Heart left ventricle (tissue), 13 donors: ENCODE results near the gene CD151.

Experiments
- CTCF ChIP-seq, 12 donors: fragments of 200-600 bp; sonication (generic) in 4 of 12; IDR thresholded peaks; one replicate each; pipeline versions ENCODE4 v1.5.0 to v1.8.0; 2018 to 2022; ENCODE audit warnings: antibody characterized with exemption in 12 of 12, mild to moderate bottlenecking in 5 of 12
- POLR2A ChIP-seq, 2 donors: fragments of 450-650 bp; IDR thresholded peaks; one replicate each; pipeline ENCODE4 v1.6.1; 2017; ENCODE audit warnings: antibody characterized with exemption in 2 of 2, mild to moderate bottlenecking in 2 of 2, moderate library complexity in 2 of 2
- donor health status: ischemic (EF 13 %, LVEDD 7.1; RV severe dilation, severe dysfunction).
- donor health status: DM: no; HTN: yes; CAD: no.
- donor health status: DM: no; HTN: no; CAD: no.
- donor health status: ischemic (EF 25% LVEDD 6.9; RV normal size, moderate dysfunction).
- donor health status: ischemic (EF 25% LVEDD 5.7; RV mildly dilated, moderate dysfunction).
- donor health status: ischemic (EF 35%, LVEDD 5.7; RV mildly dilated, moderate dysfunction).
- donor health status: nonischemic (EF 11% LVEDD 7.7; RV severe dilation, severe dysfunction).
- donor health status: DM: yes; HTN: yes; CAD: no.
- donor health status: PGD.
- donor health status: ischemic (EF 29% LVEDD 5.4; RV normal size, mild dysfunction).
- donor health status: nonischemic (EF 23%, LVEDD 6.1; RV moderate dilation, normal function).

GRCh38 chr11:813072-813455, 19.7 kb upstream of the CD151 start:
- TF ChIP-seq CTCF (IDR thresholded peaks at IDR 0.05): no peak
- TF ChIP-seq POLR2A (IDR thresholded peaks at IDR 0.05): no peak
